GM12873 (cell line): ENCODE data around the gene ADAM8.
A peak's percentile ranks its signal among the peaks of the same experiment; 100 is the strongest.

Source experiments
- TF ChIP-seq, protein P1 (sequence below): IDR thresholded peaks from 2 replicates; pipeline ENCODE4 v1.5.1; 2012; ENCODE audit warnings: low read depth, mild to moderate bottlenecking, moderate library complexity, low read length, control low read depth; ENCODE audit not compliant: insufficient read depth; ENCODE audit errors: missing control alignments

The ADAM8 gene

GRCh38 chr10:133279326-133280226 lies 2.9 kb upstream of the ADAM8 start:
- TF ChIP-seq, protein P1, sequence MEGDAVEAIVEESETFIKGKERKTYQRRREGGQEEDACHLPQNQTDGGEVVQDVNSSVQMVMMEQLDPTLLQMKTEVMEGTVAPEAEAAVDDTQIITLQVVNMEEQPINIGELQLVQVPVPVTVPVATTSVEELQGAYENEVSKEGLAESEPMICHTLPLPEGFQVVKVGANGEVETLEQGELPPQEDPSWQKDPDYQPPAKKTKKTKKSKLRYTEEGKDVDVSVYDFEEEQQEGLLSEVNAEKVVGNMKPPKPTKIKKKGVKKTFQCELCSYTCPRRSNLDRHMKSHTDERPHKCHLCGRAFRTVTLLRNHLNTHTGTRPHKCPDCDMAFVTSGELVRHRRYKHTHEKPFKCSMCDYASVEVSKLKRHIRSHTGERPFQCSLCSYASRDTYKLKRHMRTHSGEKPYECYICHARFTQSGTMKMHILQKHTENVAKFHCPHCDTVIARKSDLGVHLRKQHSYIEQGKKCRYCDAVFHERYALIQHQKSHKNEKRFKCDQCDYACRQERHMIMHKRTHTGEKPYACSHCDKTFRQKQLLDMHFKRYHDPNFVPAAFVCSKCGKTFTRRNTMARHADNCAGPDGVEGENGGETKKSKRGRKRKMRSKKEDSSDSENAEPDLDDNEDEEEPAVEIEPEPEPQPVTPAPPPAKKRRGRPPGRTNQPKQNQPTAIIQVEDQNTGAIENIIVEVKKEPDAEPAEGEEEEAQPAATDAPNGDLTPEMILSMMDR, result no peak

GRCh38 chr10:133278577-133279265 lies 2.1 kb upstream of the ADAM8 start:
- TF ChIP-seq, protein P1, result no peak

GRCh38 chr10:133277993-133278576 lies 1.4 kb upstream of the ADAM8 start:
- TF ChIP-seq, protein P1, result no peak

DNA sequence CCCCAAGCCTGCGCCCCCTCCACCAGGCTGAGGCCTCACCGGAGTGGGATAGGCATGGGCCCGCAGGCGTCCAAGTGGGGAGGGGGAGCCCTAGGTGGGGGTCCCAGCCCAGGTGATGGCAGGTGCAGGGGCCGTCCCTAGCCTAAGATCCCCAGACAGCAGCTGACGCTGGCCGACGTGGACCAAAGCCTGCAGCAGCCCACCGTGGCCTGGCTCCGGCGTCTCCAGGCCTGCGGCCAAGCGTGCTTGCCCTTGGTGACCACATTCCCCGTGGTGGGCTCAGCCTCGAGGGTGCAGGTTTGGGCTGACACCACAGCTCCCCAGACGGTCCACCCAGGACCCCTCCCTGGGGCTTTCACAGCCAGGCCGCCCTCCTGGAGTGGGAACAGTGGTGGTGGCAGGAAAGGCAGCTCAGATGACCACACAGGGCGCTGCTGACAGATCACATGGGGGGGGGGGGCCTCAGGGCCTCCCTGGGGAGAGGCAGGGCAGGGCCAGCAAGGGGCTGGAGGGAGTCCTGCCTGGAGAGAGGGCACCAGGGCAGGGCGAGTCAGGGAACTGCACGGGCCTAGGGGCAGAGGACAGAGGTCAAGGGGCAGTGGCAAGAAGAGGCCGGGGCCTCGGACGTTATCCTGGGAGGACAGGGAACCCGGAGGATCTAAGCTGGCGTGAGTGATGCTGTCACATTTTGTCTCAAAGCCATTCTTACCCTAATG lies 767 bp upstream of the ADAM8 start:
- TF ChIP-seq, protein P1, result no peak

DNA sequence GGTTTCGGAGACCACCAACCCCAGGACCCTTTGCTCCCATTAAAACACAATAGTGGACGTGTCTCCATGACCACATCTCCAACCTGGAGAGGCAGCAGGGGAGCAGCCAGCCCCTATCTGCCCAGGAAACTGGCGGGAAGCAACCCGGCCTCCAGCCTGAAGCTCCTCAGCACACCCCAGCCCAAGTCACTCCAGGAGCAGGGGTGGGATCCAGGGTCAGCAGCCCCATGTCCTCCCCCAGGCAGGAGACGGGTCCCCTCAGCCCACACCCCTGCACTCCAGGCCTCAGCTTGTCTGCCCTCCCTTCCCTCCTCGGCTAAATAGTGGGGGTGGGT lies 601 bp downstream of the ADAM8 start:
- TF ChIP-seq, protein P1, result no peak

- TF ChIP-seq, protein P1, result peak; percentile 69
Observed at GRCh38 chr10:133275684-133276092, 980 bp downstream of the ADAM8 start.
